GM18861 (cell line): ENCODE measurements around the gene DGLUCY.

Source experiments
- ATAC-seq: cut with Tn5 transposase; IDR thresholded peaks from one replicate; pipeline ENCODE4 v1.9.1; 2021; ENCODE audit not compliant: unreplicated experiment

DGLUCY gene

GRCh38 chr14:91273885-91274273, 160.0 kb downstream of the DGLUCY start:
- no peak for ATAC-seq

DNA sequence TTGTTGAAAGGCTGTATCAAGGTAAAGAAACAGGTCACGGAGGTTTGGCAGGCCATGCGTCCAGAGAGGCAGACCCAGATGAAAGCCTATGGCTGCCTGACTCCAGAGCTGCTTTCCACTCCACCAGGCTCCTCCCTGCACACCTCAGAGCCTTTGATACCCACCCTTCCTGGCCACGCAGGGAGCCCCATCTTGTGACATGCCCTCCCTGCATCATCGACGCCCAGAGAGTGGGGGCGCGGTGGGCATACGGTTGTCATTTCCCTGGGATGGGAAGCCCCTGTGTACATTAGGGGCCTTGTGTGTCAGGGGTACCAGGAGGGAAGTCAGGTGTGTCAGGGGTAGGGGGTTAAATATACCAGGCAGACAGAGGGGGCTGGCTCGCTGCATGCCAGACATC, 160.9 kb downstream of the DGLUCY start:
- no peak for ATAC-seq
